Endodermal cell (in vitro differentiated cells): Measurements from ENCODE around the gene PTPN14. TPM values are rescaled to one million over a fixed set of nuclear protein-coding genes. Genes with fewer than 3 reads are reported as not detected.

Experiments
- DNase-seq: peaks from one replicate; pipeline ENCODE4 v3.0.0-alpha.2; 2017
- H3K27ac ChIP-seq: 2 replicates; pipeline ENCODE4 v1.5.1; 2013; ENCODE audit warnings: mild to moderate bottlenecking, low read depth, low read length, moderate library complexity
- H3K27me3 ChIP-seq: 2 replicates; pipeline ENCODE4 v1.6.1; 2013; ENCODE audit warnings: mild to moderate bottlenecking, low read length, moderate library complexity; ENCODE audit not compliant: insufficient read depth, control insufficient read depth, poor library complexity, severe bottlenecking
- H3K36me3 ChIP-seq: 2 replicates; pipeline ENCODE4 v1.7.0; 2013; ENCODE audit warnings: mild to moderate bottlenecking, low read length, moderate library complexity; ENCODE audit not compliant: control insufficient read depth, insufficient read depth
- H3K4me1 ChIP-seq: one replicate; pipeline ENCODE4 v1.7.0; 2013; ENCODE audit warnings: low read length; ENCODE audit not compliant: control insufficient read depth, insufficient read depth
- H3K4me3 ChIP-seq: 2 replicates; pipeline ENCODE4 v1.5.1; 2013; ENCODE audit warnings: mild to moderate bottlenecking, low read length, moderate library complexity
- H3K9ac ChIP-seq: 2 replicates; pipeline ENCODE4 v1.6.1; 2013; ENCODE audit warnings: mild to moderate bottlenecking, low read length, moderate library complexity; ENCODE audit not compliant: poor library complexity, severe bottlenecking; ENCODE audit errors: extremely low read depth
- H3K9me3 ChIP-seq: 2 replicates; pipeline ENCODE4 v1.6.1; 2013; ENCODE audit warnings: mild to moderate bottlenecking, low read length, moderate library complexity; ENCODE audit not compliant: control insufficient read depth
- H3K27ac Mint-ChIP-seq: 2 replicates; pipeline ENCODE4 v1.8.0; 2020; ENCODE audit warnings: mixed read lengths
- H3K27me3 Mint-ChIP-seq: 2 replicates; pipeline ENCODE4 v1.8.0; 2021; ENCODE audit warnings: mild to moderate bottlenecking, mixed read lengths; ENCODE audit not compliant: insufficient read depth
- H3K36me3 Mint-ChIP-seq: 2 replicates; pipeline ENCODE4 v1.8.0; 2020; ENCODE audit warnings: low read depth, mixed read lengths
- H3K4me1 Mint-ChIP-seq: 2 replicates; pipeline ENCODE4 v1.8.0; 2020; ENCODE audit warnings: mixed read lengths
- H3K4me3 Mint-ChIP-seq: 2 replicates; pipeline ENCODE4 v1.8.0; 2020; ENCODE audit warnings: mild to moderate bottlenecking, moderate library complexity, mixed read lengths
- H3K9me3 Mint-ChIP-seq: 2 replicates; pipeline ENCODE4 v1.8.0; 2020; ENCODE audit warnings: mild to moderate bottlenecking, mixed read lengths
- CTCF ChIP-seq: fragments of 200-600 bp; sonication (generic); conservative IDR thresholded peaks from 2 replicates; pipeline ENCODE4 v1.5.0; 2021; ENCODE audit warnings: antibody characterized with exemption, mild to moderate bottlenecking
- WGBS, 2 experiments: methylation state at CpG; one replicate each; pipeline versions ENCODE4 v1.1.5 to v1.1.7; 2013; ENCODE audit warnings: missing lambda C conversion rate in 2 of 2, mixed read lengths in 1 of 2; ENCODE audit not compliant: insufficient coverage in 1 of 2, insufficient read length in 1 of 2; 5-methylcytosine and 5-hydroxymethylcytosine counted together
- total RNA-seq, 2 donors: library from RNA; stranded (reverse); fragmentation: NEBNext Ultra II Directional in 1 of 2; extraction: Animal tissue kit (Norgen Biotek cat#: 25700) in 1 of 2; gene quantifications; 2 replicates in 1 of 2; 3 replicates in 1 of 2; pipeline ENCODE4 v1.2.1, GENCODE V29; 2021

PTPN14 gene
- total RNA-seq, 2 donors from 2014 or later, result 72.6 to 93.2 TPM

GRCh38 chr1:214513394-214513793 is 38.0 kb downstream of the PTPN14 start:
- H3K27me3 Mint-ChIP-seq, result peaks cover 24% of the 10 kb centered on the region
- H3K36me3 Mint-ChIP-seq, result peaks cover 41% of the 10 kb centered on the region
- H3K27ac ChIP-seq, result peak overlapping the region; percentile 75
- WGBS, 2 experiments, result 89 to 90% methylated on average over 5 of the region's 5 CpGs
- no peak overlapping the region for H3K9ac ChIP-seq
- H3K9me3 Mint-ChIP-seq, result peaks cover 35% of the 10 kb centered on the region
- H3K36me3 ChIP-seq, result peaks cover 27% of the 10 kb centered on the region
- H3K4me3 Mint-ChIP-seq, result no peak overlapping the region
- no peak for TF ChIP-seq CTCF
- H3K4me1 ChIP-seq, result peaks cover 33% of the 10 kb centered on the region
- H3K4me3 ChIP-seq, result peak overlapping the region; percentile 67
- H3K9me3 ChIP-seq, result peaks cover 47% of the 10 kb centered on the region
- H3K4me1 Mint-ChIP-seq, result peaks cover 47% of the 10 kb centered on the region
- no peak for DNase-seq
- H3K27ac Mint-ChIP-seq, result peak overlapping the region; percentile 54
- H3K27me3 ChIP-seq, result no peaks in the 10 kb centered on the region

GRCh38 chr1:214511639-214511998 is 39.8 kb downstream of the PTPN14 start:
- Mint-ChIP-seq H3K36me3 (peaks cover 45% of the 10 kb centered on the region), H3K4me3 (no peak overlapping the region), H3K27me3 (peaks cover 24% of the 10 kb centered on the region), H3K9me3 (peaks cover 38% of the 10 kb centered on the region), H3K27ac (no peak overlapping the region), H3K4me1 (peaks cover 54% of the 10 kb centered on the region)
- peaks cover 28% of the 10 kb centered on the region for H3K36me3 ChIP-seq
- no peaks in the 10 kb centered on the region for H3K27me3 ChIP-seq
- peaks cover 53% of the 10 kb centered on the region for H3K9me3 ChIP-seq
- TF ChIP-seq CTCF, result no peak
- no peak overlapping the region for H3K27ac ChIP-seq
- peak overlapping the region; percentile 11 for H3K4me3 ChIP-seq
- no peak for DNase-seq
- 100% methylated on average over 1 of the region's 1 CpG for WGBS, 2 experiments
- H3K9ac ChIP-seq, result no peak overlapping the region
- peaks cover 33% of the 10 kb centered on the region for H3K4me1 ChIP-seq

GRCh38 chr1:214510914-214511638 is 40.3 kb downstream of the PTPN14 start:
- Mint-ChIP-seq H3K27me3 (peaks cover 24% of the 10 kb centered on the region), H3K4me3 (no peak overlapping the region), H3K9me3 (peaks cover 38% of the 10 kb centered on the region), H3K4me1 (peaks cover 51% of the 10 kb centered on the region), H3K36me3 (peaks cover 45% of the 10 kb centered on the region), H3K27ac (no peak overlapping the region)
- H3K4me1 ChIP-seq, result peaks cover 31% of the 10 kb centered on the region
- no peak overlapping the region for H3K9ac ChIP-seq
- H3K9me3 ChIP-seq, result peaks cover 53% of the 10 kb centered on the region
- no peak for TF ChIP-seq CTCF
- DNase-seq, result no peak
- peaks cover 28% of the 10 kb centered on the region for H3K36me3 ChIP-seq
- H3K27ac ChIP-seq, result no peak overlapping the region
- H3K27me3 ChIP-seq, result no peaks in the 10 kb centered on the region
- peak overlapping the region; percentile 52 for H3K4me3 ChIP-seq
- 92 to 93% methylated on average over 4 to 6 of the region's 6 CpGs for WGBS, 2 experiments
